Gastrocnemius medialis (tissue), 4 donors: Measurements from ENCODE around the gene SGIP1. TPM values are rescaled to one million over a fixed set of nuclear protein-coding genes. Genes with fewer than 3 reads are reported as not detected.

Experiments
- ATAC-seq, 2 donors: fragments of 150-250 bp; one replicate each; pipeline ENCODE4 v1.9.1; 2016
- DNase-seq, 2 donors: peaks; one replicate each; pipeline ENCODE4 v3.0.0-alpha.2; 2019
- H3K27ac ChIP-seq, 4 donors: fragments of 200-600 bp; sonication (generic); 1 replicate in 1 of 4; 2 replicates in 3 of 4; pipeline ENCODE4 v1.5.1; 2016 to 2018; ENCODE audit warnings: mild to moderate bottlenecking in 2 of 4, moderate library complexity in 1 of 4
- H3K27me3 ChIP-seq, 3 donors: fragments of 200-600 bp; sonication (generic) in 2 of 3; 1 replicate in 1 of 3; 2 replicates in 2 of 3; pipeline versions ENCODE4 v1.5.1 to v1.6.0; 2016 to 2019; ENCODE audit warnings: mild to moderate bottlenecking in 1 of 3, moderate library complexity in 1 of 3
- H3K36me3 ChIP-seq, 2 donors: fragments of 200-600 bp; sonication (generic) in 1 of 2; one replicate each; pipeline ENCODE4 v1.5.1; 2017 to 2018
- H3K4me1 ChIP-seq, 2 donors: fragments of 200-600 bp; sonication (generic) in 1 of 2; one replicate each; pipeline ENCODE4 v1.5.1; 2016 to 2017; ENCODE audit warnings: mild to moderate bottlenecking in 2 of 2
- H3K4me3 ChIP-seq, 4 donors: fragments of 200-600 bp; sonication (generic) in 3 of 4; 1 replicate in 1 of 4; 2 replicates in 3 of 4; pipeline ENCODE4 v1.5.1; 2016 to 2019; ENCODE audit warnings: mild to moderate bottlenecking in 2 of 4
- H3K9me3 ChIP-seq, 3 donors: fragments of 200-600 bp; sonication (generic) in 2 of 3; 1 replicate in 1 of 3; 2 replicates in 2 of 3; pipeline ENCODE4 v1.5.1; 2016 to 2019
- CTCF ChIP-seq, 5 experiments: fragments of 450-650 bp in 3 of 5; fragments of 200-600 bp in 2 of 5; sonication (generic) in 2 of 5; IDR thresholded peaks in 4 of 5; conservative IDR thresholded peaks in 1 of 5; 1 replicate in 4 of 5; 2 replicates in 1 of 5; pipeline ENCODE4 v1.5.1; 2016 to 2019; ENCODE audit warnings: antibody characterized with exemption in 5 of 5, mild to moderate bottlenecking in 3 of 5, moderate library complexity in 3 of 5
- POLR2A ChIP-seq, 2 donors: fragments of 450-650 bp; IDR thresholded peaks; one replicate each; pipeline ENCODE4 v1.6.1; 2017; ENCODE audit warnings: antibody characterized with exemption in 2 of 2, mild to moderate bottlenecking in 2 of 2, moderate library complexity in 2 of 2
- in situ Hi-C, 4 donors: fragments of 200-750 bp; cut with MboI; loops; one replicate each; pipeline versions ENCODE4 v1.15.0 to v1.8.0; 2017; ENCODE audit warnings: low sequenced_read_pairs in 4 of 4
- intact Hi-C: fragments of 100-400 bp; cut with DNase I; formaldehyde crosslinking; loops from one replicate; pipeline ENCODE4 v1.15.1; 2023; ENCODE audit warnings: low total_unique reads
- total RNA-seq, 4 donors: library from RNA; depleted of rRNA; stranded (reverse); fragments of >200 nt; gene quantifications; one replicate each; pipeline versions ENCODE4 v1.1.0 to v1.2.3, GENCODE V29; 2016

SGIP1 gene
- total RNA-seq, 4 donors from 2014 or later: 2.5 to 7.1 (median 2.9) TPM

GRCh38 chr1:66556161-66556611 lies 22.2 kb downstream of the SGIP1 start:
- H3K4me3 ChIP-seq: no peak overlapping the region
- H3K4me1 ChIP-seq: no peaks in the 10 kb centered on the region
- intact Hi-C loops: no loop called here
- TF ChIP-seq CTCF (IDR thresholded peaks at IDR 0.05 in 4 of 5, conservative IDR thresholded peaks at IDR 0.05 in 1 of 5): no peak
- TF ChIP-seq POLR2A (IDR thresholded peaks at IDR 0.05): no peak
- H3K9me3 ChIP-seq: no peaks in the 10 kb centered on the region
- DNase-seq (no peak), ATAC-seq (no peak)
- H3K36me3 ChIP-seq: no peaks in the 10 kb centered on the region
- no peaks in the 10 kb centered on the region for H3K27me3 ChIP-seq
- no peak overlapping the region for H3K27ac ChIP-seq
- in situ Hi-C loops: no loop called here

GRCh38 chr1:66557157-66557556 lies 23.2 kb downstream of the SGIP1 start:
- no peak for ATAC-seq
- in situ Hi-C loops: no loop called here

GRCh38 chr1:66559517-66559916 lies 25.6 kb downstream of the SGIP1 start:
- TF ChIP-seq CTCF (IDR thresholded peaks at IDR 0.05 in 4 of 5, conservative IDR thresholded peaks at IDR 0.05 in 1 of 5): no peak
- no peak for TF ChIP-seq POLR2A (IDR thresholded peaks at IDR 0.05)
- Histone ChIP-seq H3K9me3 (no peaks in the 10 kb centered on the region), H3K36me3 (no peaks in the 10 kb centered on the region), H3K27me3 (no peaks in the 10 kb centered on the region), H3K4me1 (peaks cover 0 to 14% of the 10 kb centered on the region in 2 donors), H3K4me3 (no peak overlapping the region), H3K27ac (no peak overlapping the region)
- in situ Hi-C loops: no loop called here
- intact Hi-C loops: no loop called here
- ATAC-seq (no peak), DNase-seq (no peak)

More at GRCh38 chr1:66557157-66557556, 23.2 kb downstream of the SGIP1 start:
- no peaks in the 10 kb centered on the region for H3K36me3 ChIP-seq
- intact Hi-C loops: no loop called here
- H3K9me3 ChIP-seq: no peaks in the 10 kb centered on the region
- H3K27me3 ChIP-seq: no peaks in the 10 kb centered on the region
- no peak overlapping the region for H3K4me3 ChIP-seq
- no peak for DNase-seq
- no peak overlapping the region for H3K27ac ChIP-seq
- no peaks in the 10 kb centered on the region for H3K4me1 ChIP-seq
- TF ChIP-seq CTCF (IDR thresholded peaks at IDR 0.05 in 4 of 5, conservative IDR thresholded peaks at IDR 0.05 in 1 of 5): no peak

- H3K4me1 ChIP-seq: peaks cover 0 to 14% of the 10 kb centered on the region in 2 donors
- H3K27me3 ChIP-seq: no peaks in the 10 kb centered on the region
- no peak overlapping the region for H3K4me3 ChIP-seq
- in situ Hi-C loops: no loop called here
- TF ChIP-seq POLR2A (IDR thresholded peaks at IDR 0.05): no peak
- no peak for TF ChIP-seq CTCF (IDR thresholded peaks at IDR 0.05 in 4 of 5, conservative IDR thresholded peaks at IDR 0.05 in 1 of 5)
- intact Hi-C loops: no loop called here
- ATAC-seq (no peak), DNase-seq (no peak)
- peak overlapping the region in 3 of 4 donors; percentile 48 to 62 (median 61) for H3K27ac ChIP-seq
- no peaks in the 10 kb centered on the region for H3K9me3 ChIP-seq
- H3K36me3 ChIP-seq: no peaks in the 10 kb centered on the region
Measured at GRCh38 chr1:66562561-66562960, 28.6 kb downstream of the SGIP1 start.
